B cell (primary cell): ENCODE measurements around the gene ACTN1. TPM values are rescaled to one million over a fixed set of nuclear protein-coding genes. Genes with fewer than 3 reads are reported as not detected.

Source experiments
- ATAC-seq: fragments of 200-7000 bp; cut with Tn5 transposase; one replicate; pipeline ENCODE4 v1.10.0; 2021; ENCODE audit warnings: low read depth, mild to moderate bottlenecking, moderate number of reproducible peaks, moderate library complexity
- CTCF ChIA-PET: fragments of 350-600 bp; sonication (Branson Sonifier 250); formaldehyde crosslinking; loops from one replicate; lab custom pipeline; 2021; ENCODE audit warnings: antibody characterized with exemption, inconsistent platforms; lab: Charles Lee
- POLR2A ChIA-PET: fragments of 350-600 bp; sonication (Branson Sonifier 250); formaldehyde crosslinking; loops from one replicate; lab custom pipeline; 2021; ENCODE audit warnings: antibody characterized with exemption; lab: Charles Lee
- DNase-seq: peaks from one replicate; pipeline ENCODE4 v3.0.0; 2013
- H2AFZ ChIP-seq: 2 replicates; pipeline ENCODE4 v1.6.1; 2012; ENCODE audit warnings: mild to moderate bottlenecking, low read depth, low read length; ENCODE audit not compliant: insufficient read depth, poor library complexity, severe bottlenecking
- H3K27ac ChIP-seq, 2 donors: 1 replicate in 1 of 2; 2 replicates in 1 of 2; pipeline ENCODE4 v1.5.1; 2012 to 2013; ENCODE audit warnings: low read length in 2 of 2, mild to moderate bottlenecking in 2 of 2, moderate library complexity in 1 of 2
- H3K27me3 ChIP-seq, 4 experiments: fragments of 200-600 bp in 1 of 4; sonication (generic) in 1 of 4; replicated peaks in 1 of 4; 1 replicate in 2 of 4; 2 replicates in 2 of 4; pipeline versions ENCODE4 v1.6.1 to v1.7.0; 2013 to 2016; ENCODE audit warnings: low read length in 3 of 4, mild to moderate bottlenecking in 2 of 4, mixed read lengths in 1 of 4, moderate library complexity in 1 of 4; ENCODE audit not compliant: insufficient read depth in 4 of 4, control insufficient read depth in 3 of 4; ENCODE audit errors: control extremely low read depth in 1 of 4
- H3K36me3 ChIP-seq, 2 experiments: replicated peaks in 1 of 2; 1 replicate in 1 of 2; 2 replicates in 1 of 2; pipeline versions ENCODE4 v1.6.1 to v1.7.1; 2013; ENCODE audit warnings: low read length in 1 of 2; ENCODE audit not compliant: insufficient read depth in 2 of 2, control insufficient read depth in 1 of 2; ENCODE audit errors: control extremely low read depth in 1 of 2, extremely low read depth in 1 of 2
- H3K4me1 ChIP-seq, 2 donors: fragments of 200-600 bp in 1 of 2; sonication (generic) in 1 of 2; 1 replicate in 1 of 2; 2 replicates in 1 of 2; pipeline versions ENCODE4 v1.5.1 to v1.6.1; 2013 to 2017; ENCODE audit warnings: low read length in 2 of 2; ENCODE audit not compliant: control insufficient read depth in 2 of 2, insufficient read depth in 2 of 2
- H3K4me2 ChIP-seq: replicated peaks from 2 replicates; pipeline ENCODE3; 2012; ENCODE audit warnings: mild to moderate bottlenecking, low read depth, low read length; ENCODE audit not compliant: poor library complexity, severe bottlenecking
- H3K4me3 ChIP-seq, 5 experiments: fragments of 200-600 bp in 1 of 5; sonication (generic) in 1 of 5; 1 replicate in 3 of 5; 2 replicates in 2 of 5; pipeline versions ENCODE4 v1.5.1 to v1.7.0; 2011 to 2016; ENCODE audit warnings: low read length in 4 of 5, mild to moderate bottlenecking in 4 of 5, low read depth in 2 of 5, control low read depth in 1 of 5, moderate library complexity in 1 of 5; ENCODE audit not compliant: insufficient read depth in 1 of 5; ENCODE audit errors: control extremely low read depth in 1 of 5, extremely low read depth in 1 of 5
- H3K79me2 ChIP-seq: fragments of 200-600 bp; sonication (generic); one replicate; pipeline ENCODE4 v1.6.0; 2016; ENCODE audit warnings: low read length; ENCODE audit not compliant: control insufficient read depth, insufficient read depth
- H3K9ac ChIP-seq: fragments of 200-600 bp; sonication (generic); 2 replicates; pipeline ENCODE4 v1.6.1; 2017; ENCODE audit warnings: mild to moderate bottlenecking, low read length, moderate library complexity
- H3K9me3 ChIP-seq, 3 donors: one replicate each; pipeline versions ENCODE4 v1.6.1 to v1.7.1; 2013; ENCODE audit warnings: low read length in 2 of 3; ENCODE audit not compliant: control insufficient read depth in 2 of 3, insufficient read depth in 1 of 3; ENCODE audit errors: control extremely low read depth in 1 of 3
- H4K20me1 ChIP-seq: 2 replicates; pipeline ENCODE4 v1.6.0; 2012; ENCODE audit warnings: mild to moderate bottlenecking, low read length; ENCODE audit not compliant: insufficient read depth, control insufficient read depth, poor library complexity, severe bottlenecking
- H3K27ac Mint-ChIP-seq: one replicate; pipeline ENCODE4 v1.8.0; 2021; ENCODE audit warnings: mixed read lengths
- H3K27me3 Mint-ChIP-seq: one replicate; pipeline ENCODE4 v1.8.0; 2021; ENCODE audit warnings: mixed read lengths
- H3K4me1 Mint-ChIP-seq: one replicate; pipeline ENCODE4 v1.8.0; 2021; ENCODE audit warnings: mixed read lengths
- H3K4me3 Mint-ChIP-seq: one replicate; pipeline ENCODE4 v1.8.0; 2021; ENCODE audit warnings: mixed read lengths
- H3K9me3 Mint-ChIP-seq: one replicate; pipeline ENCODE4 v1.8.0; 2022; ENCODE audit warnings: mixed read lengths; ENCODE audit not compliant: insufficient read depth
- EZH2 ChIP-seq: IDR thresholded peaks from 2 replicates; pipeline ENCODE4 v1.6.1; 2012; ENCODE audit warnings: borderline replicate concordance, low read depth, mild to moderate bottlenecking, moderate library complexity, low read length; ENCODE audit not compliant: insufficient read depth, poor library complexity, severe bottlenecking
- WGBS: methylation state at CpG from one replicate; pipeline ENCODE4 v1.1.5; 2013; ENCODE audit warnings: missing lambda C conversion rate; ENCODE audit not compliant: insufficient coverage; 5-methylcytosine and 5-hydroxymethylcytosine counted together
- intact Hi-C: fragments of 100-400 bp; cut with micrococcal nuclease; formaldehyde crosslinking; loops from one replicate; pipeline ENCODE4 v1.10.0; 2022
- polyA plus RNA-seq: library from polyadenylated mRNA; depleted of rRNA; stranded (reverse); fragments of >200 nt; gene quantifications from 2 replicates; pipeline ENCODE4 v1.2.3, GENCODE V29; 2012
- total RNA-seq, 2 donors: library from RNA; stranded (reverse); fragments of 120-200 nt in 1 of 2; gene quantifications; 1 replicate in 1 of 2; 2 replicates in 1 of 2; pipeline versions ENCODE4 v1.2.3 to v1.2.4, GENCODE V29; 2013 to 2022
- TF ChIP-seq, protein P1 (sequence below): fragments of 200-600 bp; IDR thresholded peaks from one replicate; pipeline ENCODE4 v1.8.0; 2022; ENCODE audit warnings: antibody characterized with exemption, mild to moderate bottlenecking

The ACTN1 gene
- total and polyA plus RNA-seq, 2 donors (not counting 1 experiment from before 2014, with no cell fraction given), result 0.74 to 0.89 TPM

GRCh38 chr14:68941820-68942219, 37.3 kb downstream of the ACTN1 start:
- Mint-ChIP-seq H3K27me3 (peaks cover 27% of the 10 kb centered on the region), H3K27ac (no peak overlapping the region), H3K4me3 (no peak overlapping the region), H3K9me3 (no peaks in the 10 kb centered on the region), H3K4me1 (no peaks in the 10 kb centered on the region)
- Histone ChIP-seq H3K36me3 (no peaks in the 10 kb centered on the region), H4K20me1 (no peaks in the 10 kb centered on the region), H3K4me2 (no peak overlapping the region), H3K79me2 (no peaks in the 10 kb centered on the region), H2AFZ (no peak overlapping the region), H3K9ac (no peak overlapping the region), H3K4me1 (no peaks in the 10 kb centered on the region), H3K9me3 (peaks cover 0 to 5% (median 0%) of the 10 kb centered on the region in 3 donors), H3K27ac (no peak overlapping the region), H3K27me3 (peaks cover 0 to 3% (median 0%) of the 10 kb centered on the region in 4 experiments), H3K4me3 (no peak overlapping the region)
- no peak for DNase-seq
- no peak for ATAC-seq
- TF ChIP-seq EZH2, result no peak
- TF ChIP-seq, protein P1, sequence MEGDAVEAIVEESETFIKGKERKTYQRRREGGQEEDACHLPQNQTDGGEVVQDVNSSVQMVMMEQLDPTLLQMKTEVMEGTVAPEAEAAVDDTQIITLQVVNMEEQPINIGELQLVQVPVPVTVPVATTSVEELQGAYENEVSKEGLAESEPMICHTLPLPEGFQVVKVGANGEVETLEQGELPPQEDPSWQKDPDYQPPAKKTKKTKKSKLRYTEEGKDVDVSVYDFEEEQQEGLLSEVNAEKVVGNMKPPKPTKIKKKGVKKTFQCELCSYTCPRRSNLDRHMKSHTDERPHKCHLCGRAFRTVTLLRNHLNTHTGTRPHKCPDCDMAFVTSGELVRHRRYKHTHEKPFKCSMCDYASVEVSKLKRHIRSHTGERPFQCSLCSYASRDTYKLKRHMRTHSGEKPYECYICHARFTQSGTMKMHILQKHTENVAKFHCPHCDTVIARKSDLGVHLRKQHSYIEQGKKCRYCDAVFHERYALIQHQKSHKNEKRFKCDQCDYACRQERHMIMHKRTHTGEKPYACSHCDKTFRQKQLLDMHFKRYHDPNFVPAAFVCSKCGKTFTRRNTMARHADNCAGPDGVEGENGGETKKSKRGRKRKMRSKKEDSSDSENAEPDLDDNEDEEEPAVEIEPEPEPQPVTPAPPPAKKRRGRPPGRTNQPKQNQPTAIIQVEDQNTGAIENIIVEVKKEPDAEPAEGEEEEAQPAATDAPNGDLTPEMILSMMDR, result no peak
- WGBS, result 81% methylated on average over 3 of the region's 5 CpGs
- intact Hi-C loops, result no loop called here
- ChIA-PET CTCF (no interaction called here), POLR2A (no interaction called here)

- H3K27ac Mint-ChIP-seq, result no peak overlapping the region
- Histone ChIP-seq H3K4me3 (no peak overlapping the region), H3K4me2 (no peak overlapping the region), H3K27ac (no peak overlapping the region), H3K36me3 (no peaks in the 10 kb centered on the region), H3K79me2 (no peaks in the 10 kb centered on the region), H3K9me3 (peaks cover 0 to 5% (median 0%) of the 10 kb centered on the region in 3 donors), H4K20me1 (no peaks in the 10 kb centered on the region), H2AFZ (no peak overlapping the region), H3K4me1 (no peaks in the 10 kb centered on the region), H3K9ac (no peak overlapping the region), H3K27me3 (peaks cover 0 to 4% (median 0%) of the 10 kb centered on the region in 4 experiments)
- ChIA-PET POLR2A (no interaction called here), CTCF (interaction anchor here (0.6 to 1.5 kb wide), 2 partner anchors 17 to 1391 kb away, joined by 3 to 4 read pairs; no protein-coding TSS in a partner anchor)
- no peaks in the 10 kb centered on the region for H3K9me3 Mint-ChIP-seq
- H3K4me3 Mint-ChIP-seq, result no peak overlapping the region
- peaks cover 24% of the 10 kb centered on the region for H3K27me3 Mint-ChIP-seq
- DNase-seq, result no peak
- TF ChIP-seq, protein P1, result no peak
- no peak for TF ChIP-seq EZH2
- WGBS, result 83% methylated on average over 3 of the region's 3 CpGs
- intact Hi-C loops, result no loop called here
- ATAC-seq, result no peak
- H3K4me1 Mint-ChIP-seq, result no peaks in the 10 kb centered on the region
These were observed 38.4 kb downstream of the ACTN1 start for GRCh38 chr14:68940614-68941185.
